ENCODE data around the gene PLA2G3.

Gene PLA2G3

DNA sequence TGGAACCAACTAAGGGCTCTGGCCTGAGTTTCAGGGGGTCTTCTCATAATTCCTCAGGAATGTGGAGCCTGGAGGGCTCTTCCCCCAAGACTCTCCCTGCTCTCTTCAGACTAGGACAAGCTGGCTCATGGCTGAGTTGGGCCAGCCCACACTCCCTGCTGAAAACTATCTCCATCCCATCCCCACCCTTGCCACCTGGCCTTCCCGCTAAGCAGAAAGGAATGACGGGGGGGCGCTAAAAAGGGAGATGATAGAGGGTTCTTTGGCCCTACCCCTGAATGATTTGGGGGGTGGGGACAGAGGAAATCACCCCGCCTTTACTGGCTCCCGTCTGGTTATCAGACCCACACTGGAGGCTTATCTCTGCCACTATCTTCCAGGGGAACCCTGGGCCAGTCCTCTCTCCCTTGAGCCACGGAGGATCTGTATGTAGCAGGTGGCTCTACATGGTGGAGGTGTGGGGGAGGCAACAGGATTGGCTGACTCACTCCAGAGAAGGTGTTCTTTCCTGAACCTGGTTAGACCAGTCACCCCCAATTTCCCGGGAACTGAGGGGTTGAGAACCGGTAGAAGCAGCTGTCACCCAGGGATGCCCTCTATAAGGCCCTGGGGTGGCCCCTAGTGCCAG is 53.5 kb downstream of the PLA2G3 start:
- DNase-seq (ENCODE audit: low spot score): peak; percentile 36

DNA sequence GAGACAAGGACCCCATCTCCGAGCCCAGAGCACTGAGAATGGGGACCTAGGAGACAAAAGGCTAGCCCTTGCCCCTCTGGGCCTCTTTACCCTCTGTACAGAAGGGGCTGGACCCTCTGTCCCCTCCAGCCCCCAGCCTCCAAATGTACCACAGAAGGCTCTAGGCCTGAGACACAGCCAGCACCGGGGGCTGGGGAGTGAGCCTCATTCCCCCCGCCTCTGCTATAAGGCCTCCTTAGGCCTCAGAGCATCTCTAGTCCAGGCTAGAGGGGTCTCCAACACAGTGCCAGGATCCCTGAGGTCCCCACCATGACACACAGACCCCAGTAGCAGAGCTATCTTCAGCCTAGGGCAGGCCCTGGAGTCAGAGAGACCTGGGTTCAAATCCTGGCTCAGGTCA is 54.4 kb downstream of the PLA2G3 start:
- no peak for DNase-seq (ENCODE audit: low spot score)

DNA sequence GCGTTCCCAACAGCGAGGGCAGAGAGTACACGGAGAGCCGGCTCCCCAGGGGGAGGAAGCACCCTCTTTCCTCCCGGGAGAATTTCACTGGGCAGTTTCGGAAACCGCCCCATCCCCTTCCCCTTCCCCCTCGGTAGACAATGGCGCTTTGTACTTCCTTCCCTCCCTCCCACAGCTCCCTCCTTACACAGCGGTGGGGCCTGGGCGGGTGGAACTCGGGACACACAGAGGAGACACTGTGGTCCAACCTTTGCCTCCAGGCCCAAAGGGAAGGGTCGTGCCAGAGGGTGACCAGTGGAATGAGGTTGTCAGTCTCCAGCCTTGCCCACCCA is 54.8 kb downstream of the PLA2G3 start:
- DNase-seq (ENCODE audit: low spot score): no peak

DNA sequence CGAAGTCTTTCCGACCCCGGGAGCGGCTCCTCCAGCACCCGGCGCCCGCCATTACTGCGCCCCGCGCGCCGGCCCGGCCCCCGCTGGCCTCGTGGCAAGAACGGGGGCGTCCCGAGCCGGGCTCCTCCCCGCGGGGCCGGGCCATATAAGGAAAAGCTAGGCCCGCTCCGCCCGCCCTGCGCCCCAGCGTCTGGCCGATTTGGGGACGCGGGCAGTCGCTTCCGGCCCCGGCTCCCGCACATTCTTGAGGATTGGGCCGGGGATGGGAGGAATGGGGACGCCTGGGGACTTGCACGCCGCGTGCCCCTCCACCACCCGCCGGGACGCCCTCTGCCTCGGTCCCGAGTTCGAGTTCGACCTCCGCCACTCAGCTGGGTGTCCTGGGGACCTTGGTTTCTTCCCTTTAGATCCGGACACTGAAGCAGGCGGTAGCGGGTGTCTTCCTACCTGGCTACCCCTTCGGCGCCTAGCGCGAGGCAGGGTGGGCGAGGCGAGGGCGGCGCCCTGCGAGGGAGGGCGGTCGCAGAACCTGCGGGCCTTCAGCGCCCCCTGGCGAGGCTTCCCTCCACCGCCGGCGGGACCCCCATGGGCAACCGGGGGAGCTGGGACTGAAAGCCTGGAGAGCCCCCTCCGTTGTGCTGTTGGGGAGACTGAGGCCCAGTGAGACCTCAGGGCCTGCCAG is 55.4 kb downstream of the PLA2G3 start:
- DNase-seq (ENCODE audit: low spot score): peak; percentile 89
